ENCODE measurements around the gene SMIM20. TPM values are rescaled to one million over a fixed set of nuclear protein-coding genes. Genes with fewer than 3 reads are reported as not detected.
A peak's percentile ranks its signal among the peaks of the same experiment; 100 is the strongest.
"Not testable (repeated sequence)": the region's sequence is repeated elsewhere in the genome, so short reads cannot be mapped to it uniquely, and the experiment has no call there.

Gene SMIM20
- total RNA-seq, 2 experiments from 2014 or later: 11.5 to 14.4 TPM

DNA sequence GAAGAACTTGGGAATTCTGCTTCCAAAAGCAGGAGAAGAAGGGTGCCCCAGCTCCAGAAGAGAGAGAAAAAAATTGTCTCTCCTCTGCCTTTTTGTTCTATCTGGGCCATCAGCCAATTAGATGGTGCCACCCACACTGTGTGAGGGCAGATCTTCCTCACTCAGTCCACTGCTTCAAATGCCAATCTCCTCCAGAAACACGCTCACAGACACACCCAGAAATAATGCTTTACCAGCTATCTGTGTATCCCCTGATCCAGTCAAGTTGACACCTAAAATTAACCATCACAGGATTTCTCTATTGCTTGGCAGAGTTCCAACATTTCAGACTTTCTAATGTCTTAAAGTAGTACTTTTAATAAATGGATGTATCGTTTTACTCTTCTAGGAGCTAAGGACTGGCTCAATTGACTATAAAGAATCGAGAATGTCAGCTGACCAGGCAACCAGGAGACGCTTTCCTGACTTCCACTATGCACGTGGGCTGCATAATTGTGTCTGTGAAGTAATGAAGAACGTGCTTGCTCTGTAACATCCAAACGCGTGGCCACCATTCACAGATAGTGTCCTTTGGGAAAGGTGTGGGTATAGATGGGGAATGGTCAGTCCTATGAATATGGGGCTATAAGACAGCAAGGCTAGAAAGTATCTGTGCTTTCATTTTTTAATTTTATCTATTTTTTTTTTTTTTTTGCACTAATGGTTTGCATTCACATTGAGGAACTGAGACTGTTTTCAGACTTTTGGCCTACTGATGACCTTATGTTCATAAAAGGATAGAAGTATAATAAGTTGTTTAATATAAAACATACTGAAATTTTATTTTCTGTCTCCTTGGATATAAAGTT lies 9.9 kb upstream of the SMIM20 start:
- Mint-ChIP-seq H3K36me3 (ENCODE audit: low read depth) (peaks cover 3% of the 10 kb centered on the region), H3K27ac (no peak overlapping the region), H3K9me3 (no peaks in the 10 kb centered on the region), H3K4me1 (peaks cover 8% of the 10 kb centered on the region), H3K4me3 (no peak overlapping the region), H3K27me3 (no peaks in the 10 kb centered on the region)
- POLR2A ChIA-PET: interaction anchor here (1.5 kb wide), 1 partner anchor 10 kb away, joined by 3 read pairs; the partner anchor contains the start of gene SMIM20
- CTCF ChIA-PET: no interaction called here
- DNase-seq: no peak

DNA sequence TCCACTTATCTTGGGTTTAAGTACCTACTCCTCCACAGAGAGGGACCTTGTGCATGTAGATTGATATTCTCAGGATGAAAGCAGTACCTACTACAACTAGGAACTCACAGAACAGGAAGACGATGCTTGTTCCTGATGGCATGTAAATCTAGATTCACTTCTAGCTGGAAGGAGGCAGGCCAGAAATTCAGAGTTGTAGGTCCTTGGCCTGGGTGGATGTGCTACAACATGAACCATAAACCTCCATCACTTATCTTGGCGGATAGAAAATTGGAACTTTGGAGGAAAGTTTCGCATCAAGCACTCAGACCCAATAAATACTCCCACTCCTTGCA lies 9.3 kb upstream of the SMIM20 start:
- H3K4me3 Mint-ChIP-seq: no peak overlapping the region
- ChIA-PET POLR2A (interaction anchor here (1.5 kb wide), 1 partner anchor 9 kb away, joined by 3 read pairs; the partner anchor contains the start of gene SMIM20), CTCF (no interaction called here)
- no peaks in the 10 kb centered on the region for H3K9me3 Mint-ChIP-seq
- peaks cover 8% of the 10 kb centered on the region for H3K4me1 Mint-ChIP-seq
- no peak overlapping the region for H3K27ac Mint-ChIP-seq
- no peaks in the 10 kb centered on the region for H3K27me3 Mint-ChIP-seq
- DNase-seq: no peak
- H3K36me3 Mint-ChIP-seq (ENCODE audit: low read depth): peaks cover 3% of the 10 kb centered on the region

DNA sequence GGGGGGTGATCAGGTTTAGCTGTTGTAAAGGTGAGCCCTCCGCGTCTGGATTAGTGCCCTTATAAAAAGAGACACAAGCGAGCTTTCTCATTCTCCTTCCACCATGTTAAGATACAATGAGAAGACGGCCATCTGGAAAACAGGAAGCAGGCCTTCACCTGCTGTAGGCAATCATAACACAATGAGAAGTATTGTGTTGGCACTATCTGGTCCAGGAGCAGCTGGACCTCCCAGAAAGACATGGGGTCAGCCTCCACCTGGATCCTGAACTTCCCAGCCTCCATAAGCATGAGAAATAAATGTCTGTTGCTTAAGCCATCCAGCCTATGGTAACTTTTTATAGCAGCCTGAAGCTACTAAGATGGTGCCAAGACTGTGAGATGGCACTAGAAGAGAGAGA lies 8.6 kb upstream of the SMIM20 start:
- ChIA-PET CTCF (no interaction called here), POLR2A (interaction anchor here (0.9 kb wide), 1 partner anchor 9 kb away, joined by 4 read pairs; the partner anchor contains the start of gene SMIM20)
- Mint-ChIP-seq H3K4me1 (peaks cover 5% of the 10 kb centered on the region), H3K9me3 (no peaks in the 10 kb centered on the region), H3K36me3 (ENCODE audit: low read depth) (peaks cover 3% of the 10 kb centered on the region), H3K4me3 (no peak overlapping the region), H3K27me3 (no peaks in the 10 kb centered on the region), H3K27ac (no peak overlapping the region)
- DNase-seq: no peak

DNA sequence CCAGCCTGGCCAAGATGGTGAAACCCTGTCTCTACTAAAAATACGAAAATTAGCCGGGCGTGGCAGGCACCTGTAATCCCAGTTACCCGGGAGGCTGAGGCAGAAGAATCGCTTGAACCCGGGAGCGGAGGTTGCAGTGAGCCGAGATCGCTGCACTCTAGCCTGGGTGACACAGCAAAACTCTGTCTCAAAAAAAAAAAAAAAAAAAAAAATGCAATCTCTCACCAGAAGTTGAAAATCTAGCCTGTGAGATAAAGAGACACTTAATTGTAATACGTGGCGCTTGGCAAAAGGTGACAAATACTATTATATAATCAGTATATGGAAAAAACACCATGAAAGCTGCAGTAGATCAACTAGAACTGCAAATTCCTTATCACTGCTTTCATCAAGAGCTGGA lies 7.9 kb upstream of the SMIM20 start:
- DNase-seq; H3K9me3 Mint-ChIP-seq; H3K27ac Mint-ChIP-seq; H3K4me1 Mint-ChIP-seq; H3K36me3 Mint-ChIP-seq (ENCODE audit: low read depth); H3K4me3 Mint-ChIP-seq; H3K27me3 Mint-ChIP-seq: not testable (repeated sequence)
- POLR2A ChIA-PET: interaction anchor here (0.9 kb wide), 1 partner anchor 8 kb away, joined by 4 read pairs; the partner anchor contains the start of gene SMIM20
- CTCF ChIA-PET: interaction anchor here (0.7 kb wide), 1 partner anchor 8 kb away, joined by 4 read pairs; no protein-coding TSS in a partner anchor

DNA sequence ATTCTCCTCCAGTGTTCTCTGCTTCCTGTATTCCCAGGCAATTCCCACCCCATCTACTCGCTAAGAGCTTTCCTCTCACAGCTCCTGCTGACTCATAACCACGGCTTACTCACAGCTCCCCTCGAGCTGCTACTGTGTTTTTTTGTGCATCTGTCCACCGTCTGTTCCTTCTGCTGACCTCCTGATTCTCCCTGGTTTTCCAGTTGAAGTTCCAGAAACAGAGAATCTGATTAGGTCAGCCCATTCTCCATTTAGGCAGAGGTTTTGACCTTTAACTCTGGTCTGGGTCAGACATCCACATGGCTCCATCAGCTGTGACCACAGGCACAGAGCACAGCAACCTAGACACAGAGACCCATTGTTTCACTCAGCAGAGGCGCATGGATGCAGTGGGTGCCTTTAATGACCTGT lies 5.5 kb upstream of the SMIM20 start:
- POLR2A ChIA-PET: interaction anchor here (0.9 kb wide), 1 partner anchor 47 kb away, joined by 3 read pairs; no protein-coding TSS in a partner anchor
- CTCF ChIA-PET: no interaction called here
- H3K27me3 Mint-ChIP-seq: no peaks in the 10 kb centered on the region
- no peak overlapping the region for H3K4me3 Mint-ChIP-seq
- no peak overlapping the region for H3K27ac Mint-ChIP-seq
- no peak for DNase-seq
- H3K9me3 Mint-ChIP-seq: no peaks in the 10 kb centered on the region
- peaks cover 8% of the 10 kb centered on the region for H3K4me1 Mint-ChIP-seq
- peaks cover 3% of the 10 kb centered on the region for H3K36me3 Mint-ChIP-seq (ENCODE audit: low read depth)

DNA sequence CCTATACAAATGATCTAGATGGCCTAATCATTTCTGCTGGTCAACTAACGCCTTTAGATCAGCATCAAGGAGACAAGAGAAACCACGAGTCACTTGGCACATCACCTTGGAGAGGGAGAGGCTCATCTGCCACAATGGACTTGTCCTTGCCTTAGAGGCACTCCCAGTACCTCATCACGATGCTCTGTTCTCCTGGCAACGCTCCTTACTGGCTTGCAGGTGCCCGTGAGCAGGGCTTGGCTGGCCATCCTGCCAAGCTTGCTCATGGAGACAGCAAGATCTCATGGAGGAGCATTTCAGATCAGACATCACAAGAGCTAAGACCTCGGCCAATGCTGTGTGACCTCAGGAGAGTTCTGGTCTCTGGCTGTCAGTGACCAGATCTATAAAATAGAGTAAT lies 2.7 kb upstream of the SMIM20 start:
- Mint-ChIP-seq H3K27me3 (no peaks in the 10 kb centered on the region), H3K9me3 (no peaks in the 10 kb centered on the region), H3K4me3 (no peak overlapping the region), H3K27ac (no peak overlapping the region), H3K36me3 (ENCODE audit: low read depth) (peaks cover 3% of the 10 kb centered on the region), H3K4me1 (peaks cover 23% of the 10 kb centered on the region)
- DNase-seq: no peak
- ChIA-PET CTCF (no interaction called here), POLR2A (interaction anchor here (0.9 to 1.7 kb wide), 2 partner anchors 56 to 429 kb away, joined by 3 to 4 read pairs; no protein-coding TSS in a partner anchor)

DNA sequence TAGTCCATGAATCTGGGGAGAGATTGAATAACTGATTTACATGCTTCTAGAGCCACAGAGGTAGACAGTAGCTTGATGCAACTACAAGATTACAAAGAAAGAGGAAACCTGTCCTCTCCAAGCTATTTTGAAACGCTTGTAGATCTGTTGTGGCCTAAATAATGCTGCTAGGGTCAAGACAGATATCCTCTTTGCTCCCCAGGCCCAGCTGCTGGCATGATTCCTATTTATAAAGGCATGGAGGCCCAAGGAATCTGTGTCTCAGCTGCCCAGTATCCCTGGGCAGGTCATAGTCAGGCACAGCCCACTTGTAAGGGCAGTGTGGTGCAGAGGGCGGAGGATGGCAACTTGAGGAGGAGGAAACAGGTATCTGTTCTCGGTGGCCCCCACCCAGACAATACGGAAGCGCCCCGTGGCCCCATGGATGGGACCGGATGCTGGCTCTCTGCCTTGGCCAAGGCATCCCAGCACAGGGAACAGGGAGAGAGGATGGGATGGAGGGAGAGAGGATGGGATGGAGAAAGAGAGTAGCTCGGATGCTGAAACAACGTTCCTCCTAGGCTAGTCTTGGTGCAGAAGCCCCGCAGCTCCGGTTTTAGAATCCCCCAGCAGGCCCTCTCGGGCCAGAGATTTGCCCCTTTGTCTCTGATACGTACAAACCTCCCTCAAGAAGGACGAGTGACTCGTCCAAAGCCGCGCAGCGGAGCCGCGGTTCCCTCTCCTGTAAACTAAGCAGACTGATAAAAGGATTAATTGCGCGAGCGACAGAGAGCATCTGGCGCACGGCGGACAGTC lies 767 bp upstream of the SMIM20 start:
- Mint-ChIP-seq H3K36me3 (ENCODE audit: low read depth) (no peaks in the 10 kb centered on the region), H3K4me1 (peaks cover 23% of the 10 kb centered on the region), H3K27me3 (no peaks in the 10 kb centered on the region), H3K4me3 (peak overlapping the region; percentile 92), H3K27ac (peak overlapping the region; percentile 90), H3K9me3 (no peaks in the 10 kb centered on the region)
- CTCF ChIA-PET: interaction anchor here (1.5 to 1.9 kb wide), 2 partner anchors 53 to 601 kb away, joined by 5 read pairs; partner anchors contain the start of gene ZCCHC4
- peak; percentile 46 for DNase-seq
- POLR2A ChIA-PET: interaction anchor here (0.7 to 4.1 kb wide), 13 partner anchors 8 to 1328 kb away, joined by 3 to 34 read pairs (median 4); no protein-coding TSS in a partner anchor

DNA sequence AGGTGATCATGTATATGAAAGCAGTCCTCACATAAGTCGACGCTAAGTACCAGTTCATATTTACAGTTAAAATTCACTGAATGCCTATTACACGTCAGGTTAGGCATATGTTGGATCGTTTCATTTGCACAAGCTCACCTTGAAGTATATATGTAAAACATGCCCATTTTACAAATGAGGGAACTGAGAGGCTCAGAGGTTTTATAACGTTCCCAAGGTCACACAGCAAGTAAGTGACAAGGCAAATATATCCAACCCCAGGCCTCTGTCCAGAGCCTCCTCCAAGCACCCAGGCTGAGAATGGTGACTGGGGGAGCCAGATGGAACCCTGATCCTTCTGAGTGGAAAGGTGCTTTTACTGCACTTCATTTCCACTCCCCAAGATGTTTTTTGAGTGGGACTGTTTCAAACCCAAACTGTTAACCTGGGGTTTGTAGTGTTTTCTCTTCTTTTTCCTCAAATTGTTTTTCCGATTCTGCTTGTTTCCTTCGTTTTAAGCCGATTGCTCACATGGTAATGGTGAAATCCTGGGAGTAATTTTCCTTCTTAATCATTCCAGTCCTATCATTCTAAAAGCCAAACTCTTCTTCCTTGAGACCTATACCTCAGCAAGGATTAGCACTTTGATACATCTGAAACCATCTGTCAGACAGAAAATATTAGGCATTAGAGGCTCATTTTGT lies 791 bp downstream of the SMIM20 start:
- POLR2A ChIA-PET: interaction anchor here (0.6 to 4.1 kb wide), 8 partner anchors 9 to 408 kb away, joined by 3 to 34 read pairs (median 14); no protein-coding TSS in a partner anchor
- peak overlapping the region; percentile 92 for H3K4me3 Mint-ChIP-seq
- CTCF ChIA-PET: interaction anchor here (1.0 to 1.5 kb wide), 3 partner anchors 24 to 410 kb away, joined by 3 to 4 read pairs (median 4); no protein-coding TSS in a partner anchor
- H3K27me3 Mint-ChIP-seq: no peaks in the 10 kb centered on the region
- no peak for DNase-seq
- peak overlapping the region; percentile 90 for H3K27ac Mint-ChIP-seq
- no peaks in the 10 kb centered on the region for H3K36me3 Mint-ChIP-seq (ENCODE audit: low read depth)
- peaks cover 23% of the 10 kb centered on the region for H3K4me1 Mint-ChIP-seq
- H3K9me3 Mint-ChIP-seq: no peaks in the 10 kb centered on the region

DNA sequence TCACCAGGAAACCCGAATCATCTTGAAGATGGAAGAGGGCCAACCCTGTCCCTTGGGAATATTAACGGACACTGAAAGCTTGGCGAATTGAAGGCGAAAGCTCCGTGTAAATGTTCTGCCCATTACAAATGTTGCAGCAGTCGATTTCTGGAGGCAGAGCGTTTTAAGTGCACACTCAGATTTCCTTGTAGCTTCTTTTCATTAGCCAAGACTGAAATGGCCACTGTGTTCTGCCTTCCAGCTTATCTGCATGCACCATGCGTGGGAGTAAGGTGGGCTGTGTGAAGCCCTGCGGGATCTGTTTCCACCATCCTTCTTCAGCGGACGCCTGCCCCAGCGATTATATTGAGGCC lies 1.3 kb downstream of the SMIM20 start:
- Mint-ChIP-seq H3K27ac (peak overlapping the region; percentile 84), H3K36me3 (ENCODE audit: low read depth) (no peaks in the 10 kb centered on the region), H3K4me3 (peak overlapping the region; percentile 73), H3K9me3 (no peaks in the 10 kb centered on the region), H3K27me3 (no peaks in the 10 kb centered on the region), H3K4me1 (peaks cover 23% of the 10 kb centered on the region)
- ChIA-PET CTCF (interaction anchor here (1.5 kb wide), 1 partner anchor 73 kb away, joined by 4 read pairs; no protein-coding TSS in a partner anchor), POLR2A (interaction anchor here (2.8 to 4.1 kb wide), 3 partner anchors 23 to 53 kb away, joined by 12 to 23 read pairs (median 17); no protein-coding TSS in a partner anchor)
- no peak for DNase-seq

DNA sequence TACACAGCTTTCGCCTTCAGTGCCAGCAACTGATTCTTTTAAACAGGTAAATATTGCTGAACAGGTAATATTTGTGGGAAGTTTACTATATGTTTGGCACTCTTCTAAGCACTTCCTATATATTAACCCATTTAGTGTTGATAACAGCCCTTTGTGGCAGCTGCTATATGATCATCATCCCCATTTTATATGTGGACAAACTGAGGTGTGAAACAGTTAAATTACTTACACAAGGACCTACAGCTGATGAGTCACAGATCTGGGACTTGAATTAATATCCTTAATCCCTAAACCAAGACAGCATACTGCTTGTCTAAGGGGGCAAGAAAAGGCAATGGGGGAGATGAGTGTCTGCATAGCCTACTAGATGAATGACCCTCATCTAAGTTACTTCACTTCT lies 2.9 kb downstream of the SMIM20 start:
- H3K36me3 Mint-ChIP-seq (ENCODE audit: low read depth): peaks cover 7% of the 10 kb centered on the region
- no peak overlapping the region for H3K4me3 Mint-ChIP-seq
- DNase-seq: no peak
- ChIA-PET POLR2A (no interaction called here), CTCF (no interaction called here)
- peaks cover 27% of the 10 kb centered on the region for H3K4me1 Mint-ChIP-seq
- no peak overlapping the region for H3K27ac Mint-ChIP-seq
- no peaks in the 10 kb centered on the region for H3K9me3 Mint-ChIP-seq
- H3K27me3 Mint-ChIP-seq: no peaks in the 10 kb centered on the region

DNA sequence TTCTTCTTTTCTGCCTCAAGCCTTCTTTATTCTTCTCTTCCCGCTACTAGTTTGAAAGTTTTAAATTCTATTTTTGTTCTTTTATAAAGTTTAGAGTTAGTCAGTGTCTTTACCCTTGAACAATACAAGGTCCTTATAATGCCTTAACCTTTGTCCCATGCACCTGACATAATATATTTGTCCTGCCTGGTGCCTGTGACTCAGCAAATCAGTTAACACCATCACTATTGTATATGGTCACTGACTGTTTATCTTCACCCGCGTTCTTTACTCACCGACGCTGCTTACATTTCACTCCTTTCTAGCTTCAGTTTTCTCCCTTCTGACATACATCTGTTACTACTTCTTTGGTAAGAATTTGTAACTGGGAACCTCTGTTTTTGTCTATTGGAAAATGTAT lies 5.7 kb downstream of the SMIM20 start:
- Mint-ChIP-seq H3K4me3 (no peak overlapping the region), H3K4me1 (peaks cover 15% of the 10 kb centered on the region), H3K9me3 (no peaks in the 10 kb centered on the region), H3K36me3 (ENCODE audit: low read depth) (peaks cover 7% of the 10 kb centered on the region), H3K27ac (no peak overlapping the region), H3K27me3 (no peaks in the 10 kb centered on the region)
- POLR2A ChIA-PET: no interaction called here
- DNase-seq: no peak
- CTCF ChIA-PET: no interaction called here

DNA sequence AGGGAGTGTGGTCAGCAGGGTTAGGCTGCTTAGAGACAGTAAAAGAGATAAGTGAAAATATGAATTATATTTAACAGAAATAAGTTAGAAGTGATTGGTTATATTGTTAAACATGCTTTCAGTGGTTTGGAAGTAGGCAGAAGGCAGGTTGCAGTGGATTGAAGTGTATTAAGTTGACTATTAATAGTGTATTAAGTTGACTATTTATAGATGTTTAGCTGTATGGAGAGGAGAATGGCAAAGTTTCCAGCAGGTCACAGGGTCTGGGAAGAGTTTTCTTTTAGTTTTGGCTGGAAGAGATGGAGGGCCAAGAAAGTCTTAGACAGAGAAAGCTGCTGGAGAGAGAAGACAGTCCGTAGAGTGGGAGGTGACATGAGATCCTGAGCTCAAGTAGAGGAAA lies 7.9 kb downstream of the SMIM20 start:
- H3K27me3 Mint-ChIP-seq: no peaks in the 10 kb centered on the region
- no peak for DNase-seq
- H3K4me3 Mint-ChIP-seq: no peak overlapping the region
- H3K27ac Mint-ChIP-seq: no peak overlapping the region
- H3K4me1 Mint-ChIP-seq: peaks cover 9% of the 10 kb centered on the region
- ChIA-PET CTCF (interaction anchor here (0.5 kb wide), 1 partner anchor 100 kb away, joined by 3 read pairs; no protein-coding TSS in a partner anchor), POLR2A (no interaction called here)
- H3K9me3 Mint-ChIP-seq: no peaks in the 10 kb centered on the region
- H3K36me3 Mint-ChIP-seq (ENCODE audit: low read depth): peaks cover 7% of the 10 kb centered on the region

Measured in activated CD4-positive, alpha-beta memory T cell treated with anti-CD3 and anti-CD28 coated beads, Interleukin-2, amount 10 ng/mL, durations not matched to agents 7 days and 5 days (primary cell).